GM13977 (cell line): ENCODE results near the gene GNAQ.

ENCODE experiments used
- DNase-seq: peaks from one replicate; pipeline ENCODE4 v3.0.0; 2012; ENCODE audit warnings: low spot score
- in situ Hi-C: fragments of 300-500 bp; cut with MboI; formaldehyde crosslinking; loops from one replicate; pipeline ENCODE4 v1.12.0; 2022; ENCODE audit warnings: low sequenced_read_pairs, low pct_unique_long_range_greater_than_20kb, mixed read lengths, inconsistent platforms; ENCODE audit not compliant: unreplicated experiment
- TF ChIP-seq, protein P1 (sequence below): IDR thresholded peaks from 2 replicates; pipeline ENCODE4 v1.5.1; 2012; ENCODE audit warnings: mild to moderate bottlenecking, control low read depth; ENCODE audit not compliant: insufficient read depth; ENCODE audit errors: extremely low read depth, missing control alignments

GNAQ gene

DNA sequence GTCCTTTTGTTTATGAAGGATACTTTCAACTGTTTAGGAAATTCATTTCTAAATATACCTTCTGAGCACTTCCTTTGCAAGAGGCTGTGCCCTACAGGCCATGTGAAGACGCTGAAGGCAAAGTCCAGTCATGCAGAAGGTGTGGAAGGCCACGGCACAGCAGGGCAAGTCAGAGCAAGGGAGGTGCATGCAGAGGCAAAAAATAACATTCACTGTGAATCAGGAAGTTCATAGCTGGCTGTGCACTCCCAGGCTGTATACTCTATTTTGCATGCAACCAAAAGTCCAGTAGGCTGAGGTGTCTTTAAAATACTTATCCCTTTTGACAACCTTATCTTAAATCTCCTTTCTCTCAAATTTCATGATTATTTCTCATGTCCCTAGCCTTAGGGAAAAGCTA is 50.3 kb downstream of the GNAQ start:
- in situ Hi-C loops: no loop called here
- no peak for DNase-seq
- TF ChIP-seq, protein P1, sequence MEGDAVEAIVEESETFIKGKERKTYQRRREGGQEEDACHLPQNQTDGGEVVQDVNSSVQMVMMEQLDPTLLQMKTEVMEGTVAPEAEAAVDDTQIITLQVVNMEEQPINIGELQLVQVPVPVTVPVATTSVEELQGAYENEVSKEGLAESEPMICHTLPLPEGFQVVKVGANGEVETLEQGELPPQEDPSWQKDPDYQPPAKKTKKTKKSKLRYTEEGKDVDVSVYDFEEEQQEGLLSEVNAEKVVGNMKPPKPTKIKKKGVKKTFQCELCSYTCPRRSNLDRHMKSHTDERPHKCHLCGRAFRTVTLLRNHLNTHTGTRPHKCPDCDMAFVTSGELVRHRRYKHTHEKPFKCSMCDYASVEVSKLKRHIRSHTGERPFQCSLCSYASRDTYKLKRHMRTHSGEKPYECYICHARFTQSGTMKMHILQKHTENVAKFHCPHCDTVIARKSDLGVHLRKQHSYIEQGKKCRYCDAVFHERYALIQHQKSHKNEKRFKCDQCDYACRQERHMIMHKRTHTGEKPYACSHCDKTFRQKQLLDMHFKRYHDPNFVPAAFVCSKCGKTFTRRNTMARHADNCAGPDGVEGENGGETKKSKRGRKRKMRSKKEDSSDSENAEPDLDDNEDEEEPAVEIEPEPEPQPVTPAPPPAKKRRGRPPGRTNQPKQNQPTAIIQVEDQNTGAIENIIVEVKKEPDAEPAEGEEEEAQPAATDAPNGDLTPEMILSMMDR: no peak

DNA sequence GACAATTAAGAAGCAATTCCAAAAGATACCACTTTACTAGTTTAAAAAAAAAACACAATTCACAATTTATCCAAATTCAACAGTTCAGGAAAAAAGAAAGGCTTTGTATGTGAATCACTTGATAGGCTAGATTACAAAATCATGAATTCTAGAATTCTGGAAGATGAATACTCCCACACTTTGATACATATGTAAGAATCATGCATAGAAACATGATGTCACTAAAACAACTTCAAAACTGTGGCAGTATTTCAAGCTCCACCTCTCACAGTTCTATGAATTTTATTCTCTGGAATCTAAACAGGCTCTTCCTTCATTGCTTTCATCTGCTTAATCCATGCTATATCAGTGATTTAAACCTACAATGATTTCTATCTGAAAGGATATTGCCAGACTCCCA is 51.0 kb downstream of the GNAQ start:
- DNase-seq: no peak
- TF ChIP-seq, protein P1: no peak
- in situ Hi-C loops: no loop called here

DNA sequence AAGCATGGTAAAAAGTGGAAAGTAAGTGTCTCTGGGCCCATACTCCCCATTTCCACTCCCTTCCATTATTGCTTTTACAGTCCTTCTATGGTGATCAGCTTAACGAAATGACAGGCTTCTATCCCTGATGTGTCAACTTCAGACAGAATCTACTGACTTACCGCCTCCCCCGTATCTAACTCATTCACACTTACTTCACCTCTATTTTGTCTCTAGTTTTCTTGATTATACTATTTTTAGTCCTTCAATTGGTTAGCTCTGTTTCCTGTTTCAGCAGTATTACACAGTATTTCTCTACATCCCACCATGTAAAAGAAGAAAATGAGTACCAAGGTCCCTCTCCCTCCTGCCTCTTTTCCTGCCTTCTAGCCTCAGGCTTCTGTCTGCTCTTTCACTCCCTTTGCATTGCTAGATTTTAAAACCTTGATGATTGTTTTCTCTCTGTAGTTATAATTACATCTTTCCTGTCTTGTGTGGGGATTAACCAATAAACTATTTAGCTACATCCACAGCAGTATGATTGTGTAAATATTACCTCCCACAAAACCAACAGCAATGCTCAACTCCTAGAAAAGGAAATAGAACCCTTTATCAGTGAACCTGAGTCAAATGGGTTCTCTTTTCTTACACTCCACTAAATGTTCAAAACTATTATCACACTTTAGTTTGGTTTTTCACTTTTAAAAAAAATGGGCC is 53.4 kb downstream of the GNAQ start:
- in situ Hi-C loops: no loop called here
- TF ChIP-seq, protein P1: no peak
- DNase-seq: no peak

DNA sequence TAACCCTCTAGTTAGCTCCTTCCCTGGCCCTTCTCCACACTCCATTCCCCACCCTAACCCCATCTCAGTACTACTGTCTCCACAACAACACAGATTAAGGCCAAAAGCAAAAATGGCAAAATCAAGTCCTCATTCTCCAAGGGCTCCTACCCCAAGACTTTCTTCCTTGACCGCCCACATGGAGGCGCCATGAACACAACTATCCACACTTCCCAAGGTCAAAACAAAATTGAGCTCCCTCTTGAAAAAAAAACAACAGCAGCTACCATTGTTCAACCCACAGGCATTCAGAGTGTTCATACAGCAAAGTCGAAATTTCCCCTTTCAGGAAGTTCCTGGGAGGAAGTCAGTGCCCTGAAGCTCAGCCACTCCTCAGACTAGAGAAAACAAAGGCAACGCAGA is 54.4 kb downstream of the GNAQ start:
- TF ChIP-seq, protein P1: peak; percentile 34
- DNase-seq: peak; percentile 14
- in situ Hi-C loops: no loop called here

DNA sequence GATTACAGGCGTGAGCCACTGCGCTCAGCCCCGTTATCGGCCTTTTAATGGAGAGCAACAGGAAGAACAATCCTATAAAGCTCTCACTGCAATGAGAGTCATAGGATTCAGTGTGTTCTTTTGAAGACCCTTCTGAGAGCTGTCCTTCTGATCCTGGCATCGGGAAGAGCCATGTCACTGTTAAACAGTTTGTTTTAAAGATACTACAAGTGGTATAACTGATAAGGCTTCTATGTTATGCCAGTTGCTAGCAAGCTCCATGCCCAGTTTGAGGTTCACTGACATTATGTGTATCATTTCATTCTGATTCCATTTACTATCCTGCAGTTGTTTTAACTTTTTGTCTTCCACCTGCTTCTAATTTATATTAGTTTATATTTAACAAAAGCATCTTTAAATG is 55.8 kb downstream of the GNAQ start:
- in situ Hi-C loops: no loop called here
- no peak for DNase-seq
- TF ChIP-seq, protein P1: no peak

DNA sequence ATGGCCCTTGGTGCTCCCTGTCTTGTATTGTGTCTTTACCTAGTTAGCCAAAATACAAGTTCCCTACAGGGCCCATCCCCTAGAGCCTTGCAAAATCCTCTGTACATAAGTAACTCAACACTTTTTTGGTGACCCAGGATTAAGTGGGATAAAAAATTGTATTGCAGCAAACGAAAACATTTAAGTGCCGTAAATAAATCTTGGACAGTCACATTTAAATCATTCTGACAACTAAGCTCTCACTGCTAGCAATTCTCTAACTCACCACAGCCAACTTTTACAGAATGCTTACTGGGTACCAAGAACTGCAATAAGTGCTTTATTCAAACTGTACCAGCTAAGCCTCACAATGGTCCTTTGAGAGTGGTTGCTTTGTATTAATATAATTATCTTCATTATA is 56.6 kb downstream of the GNAQ start:
- no peak for DNase-seq
- TF ChIP-seq, protein P1: no peak
- in situ Hi-C loops: no loop called here
